GM12872 (cell line): Measurements from ENCODE around the gene DRAM1.

Source experiments
- CTCF ChIP-seq: IDR thresholded peaks from 3 replicates; pipeline ENCODE4 v1.5.1; 2011; ENCODE audit warnings: low read depth, mild to moderate bottlenecking, low read length, moderate library complexity; ENCODE audit not compliant: insufficient read depth

The DRAM1 gene

GRCh38 chr12:101881228-101881627 is 3.8 kb downstream of the DRAM1 start:
- no peak for TF ChIP-seq CTCF

- no peak for TF ChIP-seq CTCF
Measured at GRCh38 chr12:101884174-101884573, 6.8 kb downstream of the DRAM1 start.

- peak; percentile 39; the same call in 1 of the 3 replicates for TF ChIP-seq CTCF
Measured at GRCh38 chr12:101885912-101886561, 8.7 kb downstream of the DRAM1 start.

- no peak for TF ChIP-seq CTCF
Measured at GRCh38 chr12:101889211-101889752, 11.9 kb downstream of the DRAM1 start.

- TF ChIP-seq CTCF, result no peak
Measured at GRCh38 chr12:101891462-101891971, 14.1 kb downstream of the DRAM1 start.

GRCh38 chr12:101892794-101893193 is 15.4 kb downstream of the DRAM1 start:
- TF ChIP-seq CTCF, result no peak

- TF ChIP-seq CTCF, result no peak
Measured at GRCh38 chr12:101901777-101902176, 24.4 kb downstream of the DRAM1 start.
